ENCODE measurements around the gene MAPRE2.
"Not testable (repeated sequence)": the region's sequence is repeated elsewhere in the genome, so short reads cannot be mapped to it uniquely, and the experiment has no call there.

MAPRE2 gene

GRCh38 chr18:35127201-35127600 is 86.0 kb downstream of the MAPRE2 start:
- no peak for DNase-seq

- DNase-seq: no peak
These were observed 87.5 kb downstream of the MAPRE2 start for GRCh38 chr18:35128675-35129074.

GRCh38 chr18:35130236-35130635 is 89.0 kb downstream of the MAPRE2 start:
- peak; percentile 16 for DNase-seq

GRCh38 chr18:35131387-35132020 is 90.3 kb downstream of the MAPRE2 start:
- no peak for DNase-seq

- no peak for DNase-seq
These were observed 91.0 kb downstream of the MAPRE2 start for GRCh38 chr18:35132021-35132902.

- DNase-seq: no peak
These were observed 93.0 kb downstream of the MAPRE2 start for GRCh38 chr18:35134190-35134730.

GRCh38 chr18:35134791-35135531 is 93.7 kb downstream of the MAPRE2 start:
- no peak for DNase-seq

- DNase-seq: no peak
These were observed 95.0 kb downstream of the MAPRE2 start for GRCh38 chr18:35136248-35136647.

- no peak for DNase-seq
These were observed 95.7 kb downstream of the MAPRE2 start for GRCh38 chr18:35136885-35137284.

GRCh38 chr18:35137632-35138031 is 96.4 kb downstream of the MAPRE2 start:
- DNase-seq: no peak

- no peak for DNase-seq
These were observed 97.6 kb downstream of the MAPRE2 start for GRCh38 chr18:35138773-35139172.

GRCh38 chr18:35139517-35139916 is 98.3 kb downstream of the MAPRE2 start:
- no peak for DNase-seq

GRCh38 chr18:35141077-35141476 is 99.9 kb downstream of the MAPRE2 start:
- DNase-seq: no peak

GRCh38 chr18:35141567-35142274 is 100.5 kb downstream of the MAPRE2 start:
- DNase-seq: no peak

- no peak for DNase-seq
These were observed 101.0 kb downstream of the MAPRE2 start for GRCh38 chr18:35142275-35142615.

- peak; percentile 97 for DNase-seq
These were observed 102.7 kb downstream of the MAPRE2 start for GRCh38 chr18:35143622-35144596.

- no peak for DNase-seq
These were observed 103.5 kb downstream of the MAPRE2 start for GRCh38 chr18:35144698-35145097.

- DNase-seq: not testable (repeated sequence)
These were observed 109.0 kb downstream of the MAPRE2 start for GRCh38 chr18:35150195-35150594.

- DNase-seq: no peak
These were observed 112.5 kb downstream of the MAPRE2 start for GRCh38 chr18:35153609-35154272.

GRCh38 chr18:35155398-35156117 is 114.3 kb downstream of the MAPRE2 start:
- no peak for DNase-seq
